HFF-Myc (cell line): ENCODE results near the gene ADH7.

Source experiments
- DNase-seq: peaks from one replicate; pipeline ENCODE4 v3.0.0-alpha.2; 2011; ENCODE audit warnings: low read depth; ENCODE audit errors: extremely low read depth
- H3K4me3 ChIP-seq: replicated peaks from 2 replicates; pipeline ENCODE4 v1.5.1; 2011; ENCODE audit warnings: low read depth, mild to moderate bottlenecking, control low read depth, low read length
- CTCF ChIP-seq: IDR thresholded peaks from 2 replicates; pipeline ENCODE4 v1.5.1; 2012; ENCODE audit warnings: mild to moderate bottlenecking, low read depth, low read length, control low read depth; ENCODE audit errors: missing control alignments

ADH7 gene

GRCh38 chr4:99463566-99463965 lies 28.4 kb upstream of the ADH7 start:
- TF ChIP-seq CTCF = no peak
- DNase-seq = no peak
- no peak overlapping the region for H3K4me3 ChIP-seq

GRCh38 chr4:99462875-99463464 lies 27.8 kb upstream of the ADH7 start:
- TF ChIP-seq CTCF = peak; percentile 70
- peak; percentile 44 for DNase-seq
- no peak overlapping the region for H3K4me3 ChIP-seq

- TF ChIP-seq CTCF = no peak
- H3K4me3 ChIP-seq = no peak overlapping the region
- no peak for DNase-seq
Observed at GRCh38 chr4:99461623-99462401, 26.7 kb upstream of the ADH7 start.

- no peak overlapping the region for H3K4me3 ChIP-seq
- no peak for DNase-seq
- TF ChIP-seq CTCF = no peak
Observed at GRCh38 chr4:99459546-99460042, 24.5 kb upstream of the ADH7 start.

GRCh38 chr4:99458911-99459447 lies 23.8 kb upstream of the ADH7 start:
- H3K4me3 ChIP-seq = no peak overlapping the region
- DNase-seq = no peak
- TF ChIP-seq CTCF = no peak

GRCh38 chr4:99457676-99458075 lies 22.5 kb upstream of the ADH7 start:
- no peak for TF ChIP-seq CTCF
- DNase-seq = no peak
- no peak overlapping the region for H3K4me3 ChIP-seq
